HEK293 (cell line): ENCODE measurements around the gene C18orf32.

Source experiments
- ZFP3 ChIP-seq: fragments of 450-650 bp; formaldehyde crosslinking; IDR thresholded peaks from 2 replicates; pipeline ENCODE4 v1.5.1; 2016; ENCODE audit warnings: low read depth, missing biosample characterization, missing genetic modification characterization
- ZNF121 ChIP-seq: fragments of 450-650 bp; formaldehyde crosslinking; IDR thresholded peaks from 2 replicates; pipeline ENCODE4 v1.5.1; 2016; ENCODE audit warnings: missing biosample characterization, missing genetic modification characterization
- ZNF274 ChIP-seq, 2 experiments: fragments of 200-500 bp in 1 of 2; fragments of 450-650 bp in 1 of 2; sonication (Bioruptor generic) in 1 of 2; formaldehyde crosslinking in 1 of 2; IDR thresholded peaks; 2 replicates each; pipeline versions ENCODE4 v1.5.1 to v1.6.1; 2014 to 2016; ENCODE audit warnings: borderline replicate concordance in 1 of 2, inconsistent platforms in 1 of 2, low read length in 1 of 2, missing biosample characterization in 1 of 2, missing genetic modification characterization in 1 of 2
- ZNF423 ChIP-seq: fragments of 450-650 bp; formaldehyde crosslinking; IDR thresholded peaks from 2 replicates; pipeline ENCODE4 v1.5.1; 2016; ENCODE audit warnings: missing biosample characterization, missing genetic modification characterization
- ZNF548 ChIP-seq: fragments of 450-650 bp; formaldehyde crosslinking; IDR thresholded peaks from 2 replicates; pipeline ENCODE4 v1.5.1; 2016; ENCODE audit warnings: missing biosample characterization, missing genetic modification characterization
- ZNF707 ChIP-seq: fragments of 450-650 bp; formaldehyde crosslinking; IDR thresholded peaks from 2 replicates; pipeline ENCODE4 v1.5.1; 2016; ENCODE audit warnings: missing biosample characterization, missing genetic modification characterization
- ZNF830 ChIP-seq: fragments of 450-650 bp; IDR thresholded peaks from 2 replicates; pipeline ENCODE4 v1.5.0; 2018; ENCODE audit warnings: missing biosample characterization, missing genetic modification characterization, low read depth, mild to moderate bottlenecking, moderate library complexity
- TF ChIP-seq, protein P1 (sequence below): fragments of 450-650 bp; formaldehyde crosslinking; IDR thresholded peaks from 2 replicates; pipeline ENCODE4 v1.5.1; 2016; ENCODE audit warnings: missing biosample characterization, missing genetic modification characterization
- TF ChIP-seq, protein P2 (sequence below): fragments of 450-650 bp; formaldehyde crosslinking; IDR thresholded peaks from 2 replicates; pipeline ENCODE4 v1.5.1; 2016; ENCODE audit warnings: missing biosample characterization, missing genetic modification characterization

DNA sequence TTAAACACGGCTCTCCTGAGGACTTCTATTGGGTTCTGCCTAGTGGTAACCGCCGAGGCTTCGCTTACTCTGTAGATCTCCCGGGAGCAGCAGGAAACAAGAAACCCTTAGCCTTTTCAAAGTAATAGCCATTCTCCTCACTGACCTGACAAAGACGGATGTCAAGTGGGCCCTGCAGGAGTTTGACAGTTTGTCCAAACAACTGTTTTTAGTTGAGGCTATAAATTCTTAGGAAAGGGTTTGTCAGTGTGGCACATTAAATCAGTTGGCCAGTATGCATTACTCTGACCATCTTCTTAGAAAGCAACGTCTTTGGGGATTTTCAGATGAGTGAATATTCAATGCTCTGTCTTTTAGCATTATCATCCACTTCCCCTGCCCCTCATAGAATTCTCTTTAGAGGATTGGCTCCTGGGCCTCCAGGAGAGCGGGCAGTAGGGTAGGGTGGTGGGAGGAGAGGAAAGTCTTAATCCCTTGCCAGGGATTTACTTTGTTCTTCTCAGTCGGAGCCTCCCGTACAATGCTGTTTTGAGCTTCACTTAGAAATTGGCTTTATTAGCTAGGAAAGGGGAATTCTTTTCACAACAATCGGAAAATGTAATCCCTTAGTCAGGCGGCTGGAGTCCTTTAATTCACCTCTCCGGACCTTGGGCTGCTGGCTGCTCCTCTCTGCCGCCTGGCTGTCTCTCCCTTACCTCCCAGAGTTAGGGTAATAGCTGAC, 13.3 kb upstream of the C18orf32 start:
- TF ChIP-seq ZNF121 (tag by site-specific recombination) (no peak), ZNF274 (IDR thresholded peaks at IDR 0.05; ENCODE audit: low read length) (no peak), ZNF274 (tag by site-specific recombination; IDR thresholded peaks at IDR 0.05; ENCODE audit: borderline replicate concordance) (no peak), ZFP3 (no peak), ZNF548 (tag by site-specific recombination) (no peak), ZNF707 (tag by site-specific recombination) (no peak), ZNF423 (tag by site-specific recombination) (no peak), ZNF830 (tag by site-specific recombination) (no peak)
- TF ChIP-seq, protein P1, sequence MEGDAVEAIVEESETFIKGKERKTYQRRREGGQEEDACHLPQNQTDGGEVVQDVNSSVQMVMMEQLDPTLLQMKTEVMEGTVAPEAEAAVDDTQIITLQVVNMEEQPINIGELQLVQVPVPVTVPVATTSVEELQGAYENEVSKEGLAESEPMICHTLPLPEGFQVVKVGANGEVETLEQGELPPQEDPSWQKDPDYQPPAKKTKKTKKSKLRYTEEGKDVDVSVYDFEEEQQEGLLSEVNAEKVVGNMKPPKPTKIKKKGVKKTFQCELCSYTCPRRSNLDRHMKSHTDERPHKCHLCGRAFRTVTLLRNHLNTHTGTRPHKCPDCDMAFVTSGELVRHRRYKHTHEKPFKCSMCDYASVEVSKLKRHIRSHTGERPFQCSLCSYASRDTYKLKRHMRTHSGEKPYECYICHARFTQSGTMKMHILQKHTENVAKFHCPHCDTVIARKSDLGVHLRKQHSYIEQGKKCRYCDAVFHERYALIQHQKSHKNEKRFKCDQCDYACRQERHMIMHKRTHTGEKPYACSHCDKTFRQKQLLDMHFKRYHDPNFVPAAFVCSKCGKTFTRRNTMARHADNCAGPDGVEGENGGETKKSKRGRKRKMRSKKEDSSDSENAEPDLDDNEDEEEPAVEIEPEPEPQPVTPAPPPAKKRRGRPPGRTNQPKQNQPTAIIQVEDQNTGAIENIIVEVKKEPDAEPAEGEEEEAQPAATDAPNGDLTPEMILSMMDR, result no peak
- TF ChIP-seq, protein P2, sequence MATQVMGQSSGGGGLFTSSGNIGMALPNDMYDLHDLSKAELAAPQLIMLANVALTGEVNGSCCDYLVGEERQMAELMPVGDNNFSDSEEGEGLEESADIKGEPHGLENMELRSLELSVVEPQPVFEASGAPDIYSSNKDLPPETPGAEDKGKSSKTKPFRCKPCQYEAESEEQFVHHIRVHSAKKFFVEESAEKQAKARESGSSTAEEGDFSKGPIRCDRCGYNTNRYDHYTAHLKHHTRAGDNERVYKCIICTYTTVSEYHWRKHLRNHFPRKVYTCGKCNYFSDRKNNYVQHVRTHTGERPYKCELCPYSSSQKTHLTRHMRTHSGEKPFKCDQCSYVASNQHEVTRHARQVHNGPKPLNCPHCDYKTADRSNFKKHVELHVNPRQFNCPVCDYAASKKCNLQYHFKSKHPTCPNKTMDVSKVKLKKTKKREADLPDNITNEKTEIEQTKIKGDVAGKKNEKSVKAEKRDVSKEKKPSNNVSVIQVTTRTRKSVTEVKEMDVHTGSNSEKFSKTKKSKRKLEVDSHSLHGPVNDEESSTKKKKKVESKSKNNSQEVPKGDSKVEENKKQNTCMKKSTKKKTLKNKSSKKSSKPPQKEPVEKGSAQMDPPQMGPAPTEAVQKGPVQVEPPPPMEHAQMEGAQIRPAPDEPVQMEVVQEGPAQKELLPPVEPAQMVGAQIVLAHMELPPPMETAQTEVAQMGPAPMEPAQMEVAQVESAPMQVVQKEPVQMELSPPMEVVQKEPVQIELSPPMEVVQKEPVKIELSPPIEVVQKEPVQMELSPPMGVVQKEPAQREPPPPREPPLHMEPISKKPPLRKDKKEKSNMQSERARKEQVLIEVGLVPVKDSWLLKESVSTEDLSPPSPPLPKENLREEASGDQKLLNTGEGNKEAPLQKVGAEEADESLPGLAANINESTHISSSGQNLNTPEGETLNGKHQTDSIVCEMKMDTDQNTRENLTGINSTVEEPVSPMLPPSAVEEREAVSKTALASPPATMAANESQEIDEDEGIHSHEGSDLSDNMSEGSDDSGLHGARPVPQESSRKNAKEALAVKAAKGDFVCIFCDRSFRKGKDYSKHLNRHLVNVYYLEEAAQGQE (tag by site-specific recombination), result no peak
